ENCODE data around the gene ZNF664.

DNA sequence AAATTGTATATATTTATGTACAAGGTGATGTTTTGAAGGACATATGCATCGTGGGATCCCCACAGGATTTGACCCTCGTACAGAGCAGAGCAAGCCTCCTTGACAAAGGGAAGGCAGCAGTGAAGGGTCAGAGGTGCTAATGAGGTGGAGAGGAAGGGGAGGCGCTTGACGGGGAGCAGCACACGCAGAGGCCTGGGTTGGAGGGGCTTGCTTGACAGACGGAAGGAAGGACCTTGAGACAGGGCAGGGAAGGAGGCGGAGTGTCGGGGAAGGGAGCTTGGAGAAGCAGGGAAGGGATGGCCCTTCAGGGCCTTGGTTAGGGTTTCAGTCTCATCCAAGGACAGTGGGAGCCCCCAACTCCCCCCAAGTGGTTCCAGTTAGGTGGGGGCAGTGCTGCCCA, 52.6 kb downstream of the ZNF664 start:
- TF ChIP-seq, protein P1, sequence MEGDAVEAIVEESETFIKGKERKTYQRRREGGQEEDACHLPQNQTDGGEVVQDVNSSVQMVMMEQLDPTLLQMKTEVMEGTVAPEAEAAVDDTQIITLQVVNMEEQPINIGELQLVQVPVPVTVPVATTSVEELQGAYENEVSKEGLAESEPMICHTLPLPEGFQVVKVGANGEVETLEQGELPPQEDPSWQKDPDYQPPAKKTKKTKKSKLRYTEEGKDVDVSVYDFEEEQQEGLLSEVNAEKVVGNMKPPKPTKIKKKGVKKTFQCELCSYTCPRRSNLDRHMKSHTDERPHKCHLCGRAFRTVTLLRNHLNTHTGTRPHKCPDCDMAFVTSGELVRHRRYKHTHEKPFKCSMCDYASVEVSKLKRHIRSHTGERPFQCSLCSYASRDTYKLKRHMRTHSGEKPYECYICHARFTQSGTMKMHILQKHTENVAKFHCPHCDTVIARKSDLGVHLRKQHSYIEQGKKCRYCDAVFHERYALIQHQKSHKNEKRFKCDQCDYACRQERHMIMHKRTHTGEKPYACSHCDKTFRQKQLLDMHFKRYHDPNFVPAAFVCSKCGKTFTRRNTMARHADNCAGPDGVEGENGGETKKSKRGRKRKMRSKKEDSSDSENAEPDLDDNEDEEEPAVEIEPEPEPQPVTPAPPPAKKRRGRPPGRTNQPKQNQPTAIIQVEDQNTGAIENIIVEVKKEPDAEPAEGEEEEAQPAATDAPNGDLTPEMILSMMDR (IDR thresholded peaks at IDR 0.05), result no peak
- TF ChIP-seq POLR2A (IDR thresholded peaks at IDR 0.05), result no peak
